ENCODE results near the gene MIPEP. TPM values are rescaled to one million over a fixed set of nuclear protein-coding genes. Genes with fewer than 3 reads are reported as not detected.

The MIPEP gene
- total RNA-seq, 1 donor from 2014 or later, result 48.9 TPM

GRCh38 chr13:23859455-23859854 lies 29.7 kb downstream of the MIPEP start:
- no peak for DNase-seq
- intact Hi-C loops (cut with micrococcal nuclease), result no loop called here
- ATAC-seq, result no peak

DNA sequence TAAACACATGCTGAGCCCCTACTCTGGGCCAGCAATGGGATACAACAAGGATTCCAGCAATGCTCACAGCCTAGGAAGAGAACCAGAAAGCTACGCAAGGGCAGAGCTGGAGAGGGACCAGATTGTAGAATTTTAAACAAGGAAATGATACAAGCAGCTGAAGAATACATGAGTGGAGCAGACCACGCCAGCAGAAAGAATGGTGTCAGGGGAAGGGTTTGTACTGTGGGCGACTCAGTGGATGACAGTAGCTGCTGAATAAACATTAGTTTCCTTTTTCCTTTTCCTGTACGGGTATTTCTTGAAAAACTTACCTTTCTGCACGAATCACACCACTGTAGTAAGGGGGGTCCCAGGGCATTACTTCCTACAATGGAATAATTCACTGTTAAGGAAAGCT lies 30.7 kb downstream of the MIPEP start:
- intact Hi-C loops (cut with micrococcal nuclease), result no loop called here
- ATAC-seq (no peak), DNase-seq (no peak)

- no peak for ATAC-seq
Observed at GRCh38 chr13:23856008-23856750, 33.0 kb downstream of the MIPEP start.

DNA sequence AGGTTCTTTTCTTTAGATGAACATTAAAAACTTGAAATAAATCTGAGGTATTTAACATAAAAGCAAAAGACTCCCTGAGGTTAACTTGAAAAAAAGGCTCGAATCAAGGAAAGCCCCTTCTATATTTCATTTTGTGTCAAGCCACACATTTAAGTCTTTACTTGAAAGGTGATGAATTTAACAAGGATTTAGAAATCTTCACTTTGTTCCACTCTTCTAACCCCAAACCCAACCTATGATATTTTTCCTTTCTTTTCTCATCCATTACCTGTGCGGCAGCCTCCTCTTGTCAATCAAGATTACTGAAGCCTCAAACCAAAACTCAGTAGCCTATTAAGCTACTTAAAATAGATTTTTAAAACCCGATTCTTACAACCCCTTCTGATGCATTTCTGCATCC lies 33.8 kb downstream of the MIPEP start:
- ATAC-seq, result no peak
- intact Hi-C loops (cut with micrococcal nuclease), result no loop called here
- no peak for DNase-seq

More at GRCh38 chr13:23856008-23856750, 33.0 kb downstream of the MIPEP start:
- intact Hi-C loops (cut with micrococcal nuclease), result no loop called here
- DNase-seq, result no peak

GRCh38 chr13:23852351-23852750 lies 36.8 kb downstream of the MIPEP start:
- intact Hi-C loops (cut with micrococcal nuclease), result no loop called here
- ATAC-seq (no peak), DNase-seq (no peak)

DNA sequence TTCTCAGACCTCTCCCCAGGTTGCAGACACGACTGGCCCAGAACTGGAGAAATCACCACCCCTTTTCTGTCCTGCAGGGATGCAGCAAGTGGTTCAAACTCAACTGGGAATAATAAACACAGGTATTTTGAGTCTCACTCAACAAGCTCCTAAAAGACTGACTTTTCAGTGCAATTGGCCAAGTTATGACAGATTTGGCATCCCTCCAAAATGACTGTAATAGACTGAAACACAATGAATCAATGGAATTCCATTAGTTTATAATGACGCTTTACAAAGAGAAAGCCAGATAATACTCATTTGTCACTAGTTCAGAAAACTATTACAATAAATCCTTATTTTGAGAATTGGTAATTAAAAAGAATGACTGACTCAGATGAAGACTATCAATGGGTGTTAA lies 38.1 kb downstream of the MIPEP start:
- intact Hi-C loops (cut with micrococcal nuclease), result no loop called here
- ATAC-seq (no peak), DNase-seq (no peak)

GRCh38 chr13:23850134-23850533 lies 39.1 kb downstream of the MIPEP start:
- intact Hi-C loops (cut with micrococcal nuclease), result no loop called here
- ATAC-seq (no peak), DNase-seq (no peak)

GRCh38 chr13:23849670-23850069 lies 39.5 kb downstream of the MIPEP start:
- ATAC-seq, result no peak
- intact Hi-C loops (cut with micrococcal nuclease), result no loop called here

GRCh38 chr13:23848646-23849141 lies 40.5 kb downstream of the MIPEP start:
- intact Hi-C loops (cut with micrococcal nuclease), result no loop called here
- ATAC-seq, result peak; percentile 20

More at GRCh38 chr13:23849670-23850069, 39.5 kb downstream of the MIPEP start:
- DNase-seq, result no peak

GRCh38 chr13:23848019-23848418 lies 41.2 kb downstream of the MIPEP start:
- ATAC-seq (no peak), DNase-seq (no peak)
- intact Hi-C loops (cut with micrococcal nuclease), result no loop called here

More at GRCh38 chr13:23848646-23849141, 40.5 kb downstream of the MIPEP start:
- no peak for DNase-seq

DNA sequence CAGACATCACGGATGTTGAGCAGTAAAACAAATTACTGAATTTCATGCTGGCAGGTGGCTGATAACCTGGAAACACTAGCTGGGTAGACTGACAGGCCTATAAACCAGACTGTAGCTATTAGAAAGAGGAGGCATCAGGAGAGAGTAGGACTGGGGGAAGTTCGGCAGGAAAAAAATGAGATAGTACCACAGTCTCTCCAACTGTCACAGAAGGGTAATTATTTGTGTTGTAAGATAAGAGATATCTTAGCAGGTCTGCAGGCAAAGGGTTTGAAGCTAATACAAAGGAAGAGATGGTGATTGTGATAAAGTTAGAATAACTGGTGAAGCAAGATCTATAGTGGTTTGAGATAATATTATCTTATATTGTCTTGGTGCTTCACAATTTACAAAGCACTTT lies 41.7 kb downstream of the MIPEP start:
- ATAC-seq (no peak), DNase-seq (no peak)
- intact Hi-C loops (cut with micrococcal nuclease), result no loop called here

- DNase-seq (no peak), ATAC-seq (no peak)
- intact Hi-C loops (cut with micrococcal nuclease), result no loop called here
Observed at GRCh38 chr13:23845105-23845725, 44.0 kb downstream of the MIPEP start.

- intact Hi-C loops (cut with micrococcal nuclease), result no loop called here
- ATAC-seq, result no peak
- no peak for DNase-seq
Observed at GRCh38 chr13:23844132-23844531, 45.1 kb downstream of the MIPEP start.

DNA sequence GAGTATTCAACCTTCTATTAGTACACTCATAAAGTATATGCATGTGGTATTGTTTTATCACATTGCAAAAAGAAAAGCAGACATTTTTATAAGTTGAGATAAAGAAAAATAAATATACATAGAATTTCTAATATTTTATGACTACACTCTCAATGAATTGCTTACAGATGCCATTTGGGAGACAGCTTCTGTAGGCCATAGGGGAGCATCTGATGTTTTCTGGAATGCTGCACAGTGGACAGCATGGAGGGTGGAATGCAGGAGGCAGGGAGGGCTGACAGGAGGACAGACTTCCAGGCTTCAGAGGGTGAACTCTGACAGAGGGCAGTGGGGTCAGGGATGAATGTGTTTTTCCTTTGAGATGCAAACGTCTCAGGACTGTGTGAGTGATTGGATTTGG lies 45.8 kb downstream of the MIPEP start:
- DNase-seq (no peak), ATAC-seq (no peak)
- intact Hi-C loops (cut with micrococcal nuclease), result no loop called here

DNA sequence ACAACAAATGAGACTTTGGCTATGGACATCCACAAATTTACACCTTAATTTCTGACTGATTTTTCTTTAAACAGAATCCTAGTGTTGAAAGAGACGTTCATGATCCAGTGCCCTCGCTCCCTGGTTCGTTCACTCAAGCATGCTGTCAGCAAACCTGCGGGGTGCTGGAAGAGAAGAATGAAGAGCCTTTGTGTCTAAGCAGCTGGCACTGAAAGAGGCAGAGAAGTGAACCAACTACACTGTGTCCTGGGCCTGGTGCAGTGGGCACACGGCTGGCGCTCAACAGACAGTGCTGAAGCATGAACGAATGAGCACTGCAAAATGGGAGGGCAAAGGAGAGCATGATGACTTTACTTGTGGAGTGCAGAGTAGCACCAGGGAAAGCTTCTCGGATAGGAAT lies 46.8 kb downstream of the MIPEP start:
- no peak for DNase-seq
- intact Hi-C loops (cut with micrococcal nuclease), result no loop called here
- ATAC-seq, result no peak

GRCh38 chr13:23833733-23834611 lies 55.2 kb downstream of the MIPEP start:
- no peak for DNase-seq
- intact Hi-C loops (cut with micrococcal nuclease), result no loop called here
- no peak for ATAC-seq

DNA sequence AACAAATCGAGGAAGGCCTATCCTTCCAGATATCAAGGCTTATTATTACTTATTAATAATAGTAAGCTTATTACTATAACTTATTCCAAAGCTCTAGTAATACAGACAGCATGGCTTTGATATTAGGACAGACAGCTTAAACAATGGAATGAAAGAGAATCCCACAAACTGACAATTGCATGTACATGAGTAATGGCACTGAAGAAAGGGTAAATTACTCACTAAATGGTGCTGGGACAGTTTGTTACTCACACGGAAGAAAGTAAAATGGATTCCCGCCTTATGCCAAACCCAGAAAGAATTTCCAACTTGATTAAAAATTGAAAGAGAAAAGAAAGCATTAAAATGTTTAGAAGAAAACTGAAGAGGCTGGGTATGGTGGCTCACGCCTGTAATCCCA lies 60.3 kb downstream of the MIPEP start:
- DNase-seq (no peak), ATAC-seq (no peak)
- intact Hi-C loops (cut with micrococcal nuclease), result no loop called here

DNA sequence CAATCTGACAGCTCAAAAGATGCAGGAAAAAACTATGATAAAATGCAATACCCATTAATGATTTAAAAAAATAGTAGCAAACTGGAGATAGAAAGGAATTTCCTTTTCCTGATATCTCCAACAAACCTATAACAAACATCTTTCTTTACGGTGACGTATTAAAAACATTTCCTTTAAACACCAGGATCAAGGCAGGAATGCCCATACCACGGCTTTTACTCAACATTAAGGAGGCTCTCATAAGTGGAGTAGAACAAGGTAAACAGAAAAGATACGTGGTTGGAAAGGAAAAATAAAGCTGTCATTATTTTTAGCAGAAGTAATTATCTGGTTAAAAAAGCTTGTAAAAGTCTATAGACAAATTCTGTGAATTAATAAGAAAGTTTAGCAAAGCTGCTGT lies 61.1 kb downstream of the MIPEP start:
- intact Hi-C loops (cut with micrococcal nuclease), result no loop called here
- ATAC-seq (no peak), DNase-seq (no peak)

DNA sequence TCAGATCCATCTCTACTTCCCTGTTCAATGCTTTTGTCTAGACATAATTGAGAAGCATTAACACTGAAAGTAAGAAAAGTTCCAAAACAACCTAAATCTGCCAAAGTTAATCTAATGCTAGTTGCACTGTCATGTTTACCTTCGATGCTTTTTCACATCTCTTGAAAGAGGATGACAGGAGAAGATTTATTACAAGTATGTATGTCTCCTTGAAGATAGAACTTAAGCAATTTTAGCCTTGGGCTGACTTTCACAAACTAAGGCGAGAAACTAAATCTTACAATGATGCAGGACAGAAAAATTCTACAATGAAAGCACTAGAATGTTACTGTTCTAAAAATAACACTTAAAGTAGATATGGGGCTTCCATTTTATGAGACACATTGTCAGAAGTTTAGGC lies 64.0 kb downstream of the MIPEP start:
- DNase-seq (no peak), ATAC-seq (no peak)
- intact Hi-C loops (cut with micrococcal nuclease), result no loop called here

DNA sequence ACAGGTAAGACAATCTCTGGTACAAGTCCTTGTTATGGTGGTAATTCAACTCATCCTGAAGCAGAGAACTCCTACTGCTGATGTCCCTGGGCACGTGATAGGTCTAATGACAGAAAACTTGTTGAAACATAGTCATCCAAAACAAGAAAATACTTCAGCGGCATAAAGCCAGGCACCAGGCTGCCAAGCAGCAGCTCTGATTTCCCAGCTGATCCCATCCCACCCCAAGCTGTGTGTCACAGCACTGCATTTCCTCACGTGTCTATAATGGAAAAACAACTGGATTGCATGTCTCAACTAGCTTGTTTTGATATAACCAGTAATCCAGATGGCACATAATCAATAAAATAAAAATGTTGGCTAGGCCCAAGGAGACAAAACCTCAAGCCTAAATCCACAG lies 64.8 kb downstream of the MIPEP start:
- DNase-seq, result no peak
- ATAC-seq, result no peak
- intact Hi-C loops (cut with micrococcal nuclease), result no loop called here
